C4-2B (cell line): ENCODE data around the gene CCDC92B.
"Not testable (repeated sequence)": the region's sequence is repeated elsewhere in the genome, so short reads cannot be mapped to it uniquely, and the experiment has no call there.

Experiments
- H3K27ac ChIP-seq: fragments of 450-650 bp; 2 replicates; pipeline ENCODE4 v1.5.1; 2017
- ZFX ChIP-seq: fragments of 450-650 bp; IDR thresholded peaks from 2 replicates; pipeline ENCODE4 v1.6.1; 2017
- TF ChIP-seq, protein P1 (sequence below): fragments of 450-650 bp; conservative IDR thresholded peaks from 2 replicates; pipeline ENCODE4 v1.5.1; 2017; ENCODE audit warnings: mild to moderate bottlenecking

CCDC92B gene

DNA sequence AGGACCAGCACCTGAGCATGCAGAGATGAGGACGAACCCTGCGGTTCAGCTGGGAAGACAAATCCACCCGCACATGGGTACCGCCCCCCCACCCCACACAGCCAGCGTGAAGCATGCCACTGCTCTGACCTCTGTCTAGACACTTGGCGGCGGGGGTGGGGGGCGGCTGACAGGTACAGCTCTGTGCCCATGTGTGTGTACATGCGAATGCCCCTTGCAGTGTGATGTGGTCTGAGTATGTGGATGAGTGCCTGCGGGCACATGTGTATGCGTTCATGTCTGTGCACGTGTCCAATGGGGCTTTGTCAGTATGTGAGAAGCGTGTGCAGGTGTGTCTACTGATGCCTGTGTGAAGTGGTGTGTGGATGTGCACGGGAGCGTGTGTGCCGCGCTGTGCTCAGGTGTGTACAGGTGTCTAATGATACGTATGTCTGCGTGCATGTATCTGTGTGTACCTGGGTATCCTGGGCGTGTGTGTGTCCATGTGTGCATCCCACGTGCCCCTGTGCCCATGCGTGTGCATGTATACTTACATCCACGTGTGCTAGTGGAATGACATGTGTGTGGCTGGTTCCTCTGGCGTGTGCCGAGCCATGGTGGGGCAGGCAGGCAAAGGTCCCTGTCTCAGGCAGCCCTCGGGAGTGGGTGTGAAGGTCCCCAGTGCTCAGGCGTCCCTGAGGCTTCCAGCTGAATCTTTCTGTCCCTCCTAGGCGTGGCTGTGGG, 46.1 kb upstream of the CCDC92B start:
- TF ChIP-seq, protein P1, sequence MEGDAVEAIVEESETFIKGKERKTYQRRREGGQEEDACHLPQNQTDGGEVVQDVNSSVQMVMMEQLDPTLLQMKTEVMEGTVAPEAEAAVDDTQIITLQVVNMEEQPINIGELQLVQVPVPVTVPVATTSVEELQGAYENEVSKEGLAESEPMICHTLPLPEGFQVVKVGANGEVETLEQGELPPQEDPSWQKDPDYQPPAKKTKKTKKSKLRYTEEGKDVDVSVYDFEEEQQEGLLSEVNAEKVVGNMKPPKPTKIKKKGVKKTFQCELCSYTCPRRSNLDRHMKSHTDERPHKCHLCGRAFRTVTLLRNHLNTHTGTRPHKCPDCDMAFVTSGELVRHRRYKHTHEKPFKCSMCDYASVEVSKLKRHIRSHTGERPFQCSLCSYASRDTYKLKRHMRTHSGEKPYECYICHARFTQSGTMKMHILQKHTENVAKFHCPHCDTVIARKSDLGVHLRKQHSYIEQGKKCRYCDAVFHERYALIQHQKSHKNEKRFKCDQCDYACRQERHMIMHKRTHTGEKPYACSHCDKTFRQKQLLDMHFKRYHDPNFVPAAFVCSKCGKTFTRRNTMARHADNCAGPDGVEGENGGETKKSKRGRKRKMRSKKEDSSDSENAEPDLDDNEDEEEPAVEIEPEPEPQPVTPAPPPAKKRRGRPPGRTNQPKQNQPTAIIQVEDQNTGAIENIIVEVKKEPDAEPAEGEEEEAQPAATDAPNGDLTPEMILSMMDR = no peak
- TF ChIP-seq ZFX = no peak
- H3K27ac ChIP-seq = no peak overlapping the region

DNA sequence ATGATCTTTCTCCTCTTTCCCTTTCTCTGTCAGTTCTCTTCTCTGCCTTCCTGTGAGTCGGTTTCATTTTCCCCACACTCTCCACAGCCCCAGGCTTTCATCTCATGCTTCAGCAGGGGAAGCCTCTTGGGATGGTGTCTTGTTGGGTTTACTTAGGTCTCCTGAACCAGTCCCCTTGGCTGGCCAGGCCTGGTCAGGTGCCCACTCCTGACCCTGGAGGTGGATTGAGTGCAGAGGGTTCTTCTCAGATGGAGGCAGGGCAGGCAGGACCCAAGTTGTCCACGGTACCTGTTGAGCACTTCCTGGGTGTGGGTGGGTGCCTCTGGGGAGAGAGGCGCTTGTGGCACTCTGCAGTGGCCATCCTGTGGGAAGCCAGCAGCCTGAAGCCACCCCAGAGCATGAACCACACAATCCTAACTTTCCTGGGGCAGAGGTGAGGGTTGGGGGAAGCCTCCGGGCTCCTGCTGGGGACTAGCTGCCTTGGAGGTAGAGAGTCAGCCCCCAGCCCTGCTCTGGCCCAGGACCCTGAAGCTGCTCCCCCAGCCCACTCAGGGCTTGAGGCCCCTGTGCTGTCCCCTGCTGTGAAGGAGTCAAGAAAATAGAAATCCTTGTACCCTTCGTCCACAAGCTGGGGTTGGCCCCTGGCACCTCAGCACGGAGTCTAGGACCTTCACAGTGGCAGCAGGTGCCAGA, 44.8 kb upstream of the CCDC92B start:
- H3K27ac ChIP-seq = no peak overlapping the region

DNA sequence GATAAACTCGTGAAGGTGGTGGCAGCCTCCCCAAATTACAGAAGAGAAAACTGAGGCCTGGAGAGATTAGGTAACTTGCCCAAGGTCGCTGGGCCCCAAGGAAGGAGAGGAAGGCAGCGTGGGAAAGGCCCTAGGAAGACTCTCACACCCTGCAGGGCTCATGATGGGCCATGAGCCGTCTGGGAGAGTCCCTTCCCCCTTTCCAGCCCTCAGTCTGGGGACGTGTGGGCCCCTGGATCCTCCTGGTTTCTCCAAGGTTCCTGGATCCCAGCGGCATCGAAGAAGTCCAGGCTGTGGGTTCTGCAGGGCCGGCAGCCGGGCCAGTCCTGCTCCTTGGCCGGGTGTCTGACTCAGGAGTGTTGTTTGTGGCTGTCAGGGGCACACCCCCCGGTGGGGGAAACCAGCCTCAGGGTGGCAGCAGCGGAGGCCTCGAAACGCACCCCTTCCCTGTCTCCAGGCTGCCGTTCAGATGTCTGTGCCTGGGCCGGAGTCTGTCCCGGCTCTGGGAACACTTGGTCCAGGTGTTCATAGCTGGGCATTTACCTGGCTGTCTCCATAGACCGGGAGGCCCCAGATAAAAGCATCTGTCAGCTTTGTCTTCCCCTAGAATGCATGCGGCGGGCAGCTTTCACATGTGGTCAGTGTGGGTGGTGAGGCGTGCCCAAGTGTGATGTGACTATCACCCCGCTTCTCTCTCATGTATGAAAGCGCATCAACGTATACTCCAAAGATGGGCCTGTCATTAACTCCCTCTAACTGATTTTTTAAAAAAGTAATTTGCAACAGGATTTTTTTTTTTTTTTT, 43.1 kb upstream of the CCDC92B start:
- TF ChIP-seq, protein P1 = no peak
- no peak overlapping the region for H3K27ac ChIP-seq

More for the DNA sequence above, 44.8 kb upstream of the CCDC92B start:
- TF ChIP-seq, protein P1 = no peak
- TF ChIP-seq ZFX = no peak

DNA sequence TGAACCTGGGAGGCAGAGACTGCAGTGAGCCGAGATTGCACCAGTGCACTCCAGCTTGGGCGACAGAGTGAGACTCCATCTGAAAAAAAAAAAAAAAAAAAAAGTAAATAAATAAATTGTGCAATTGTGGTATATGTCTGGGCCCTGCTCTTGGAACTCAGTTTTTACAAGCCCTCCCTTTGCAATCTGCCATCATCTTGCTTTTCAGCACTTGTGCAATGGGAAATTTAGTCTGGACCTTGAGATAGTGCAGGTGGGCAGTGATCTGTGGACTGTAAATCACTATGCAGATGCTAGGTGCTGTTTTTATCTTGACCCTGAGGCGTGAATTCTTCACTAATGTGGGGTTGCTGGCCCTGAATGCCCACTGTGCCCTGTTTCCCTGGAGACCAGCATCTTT, 40.2 kb upstream of the CCDC92B start:
- H3K27ac ChIP-seq = no peak overlapping the region
- TF ChIP-seq, protein P1 = no peak
- TF ChIP-seq ZFX = no peak

DNA sequence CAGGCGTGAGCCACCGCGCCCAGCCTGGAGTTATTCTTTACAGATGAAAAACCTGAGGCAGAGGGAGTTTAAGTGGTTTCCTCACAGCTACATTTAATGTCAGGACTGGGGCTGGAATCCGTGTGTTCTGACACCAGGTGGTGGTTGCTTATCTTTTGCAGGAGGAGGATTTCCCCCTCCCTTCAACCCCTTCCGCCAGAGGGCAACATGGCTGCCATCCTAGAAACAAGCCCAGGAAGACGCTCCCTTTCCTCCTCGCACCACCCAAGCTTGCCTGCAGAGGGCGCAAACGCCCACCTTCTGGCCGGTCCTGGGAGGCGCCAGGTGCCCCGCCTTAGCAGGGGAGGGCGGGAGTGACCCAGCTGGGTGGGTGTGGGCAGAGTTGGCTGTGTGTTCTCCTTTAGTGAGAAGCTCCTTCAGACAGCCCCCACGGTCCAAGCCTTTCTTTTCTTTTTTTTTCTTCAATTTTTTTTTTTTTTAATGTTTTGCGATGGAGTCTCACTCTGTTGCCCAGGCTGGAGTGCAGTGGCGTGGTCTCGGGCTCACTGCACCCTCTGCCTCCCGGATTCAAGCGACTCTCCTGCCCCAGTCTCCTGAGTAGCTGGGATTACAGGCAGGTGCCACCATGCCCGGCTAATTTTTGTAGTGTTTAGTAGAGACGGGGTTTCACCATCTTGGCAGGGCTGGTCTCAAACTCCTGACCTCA, 36.9 kb upstream of the CCDC92B start:
- no peak for TF ChIP-seq ZFX
- TF ChIP-seq, protein P1 = peak; percentile 96
- H3K27ac ChIP-seq = no peak overlapping the region

DNA sequence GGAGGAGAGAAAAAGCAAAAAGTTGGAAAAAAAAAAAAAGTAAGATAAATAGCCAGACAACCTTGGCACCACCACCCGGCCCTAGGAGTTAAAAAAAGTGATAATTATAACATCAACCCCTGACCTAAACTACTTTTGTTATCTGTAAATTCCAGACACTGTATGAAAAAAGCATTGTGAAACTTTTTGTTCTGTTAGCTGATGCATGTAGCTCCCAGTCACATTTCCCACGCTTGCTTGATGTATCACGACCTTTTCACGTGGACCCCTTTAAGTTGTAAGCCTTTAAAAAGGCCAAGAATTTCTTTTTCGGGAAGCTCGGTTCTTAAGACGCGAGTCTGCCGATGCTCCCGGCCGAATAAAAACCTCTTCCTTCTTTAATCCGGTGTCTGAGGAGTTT, 35.9 kb upstream of the CCDC92B start:
- H3K27ac ChIP-seq = not testable (repeated sequence)

DNA sequence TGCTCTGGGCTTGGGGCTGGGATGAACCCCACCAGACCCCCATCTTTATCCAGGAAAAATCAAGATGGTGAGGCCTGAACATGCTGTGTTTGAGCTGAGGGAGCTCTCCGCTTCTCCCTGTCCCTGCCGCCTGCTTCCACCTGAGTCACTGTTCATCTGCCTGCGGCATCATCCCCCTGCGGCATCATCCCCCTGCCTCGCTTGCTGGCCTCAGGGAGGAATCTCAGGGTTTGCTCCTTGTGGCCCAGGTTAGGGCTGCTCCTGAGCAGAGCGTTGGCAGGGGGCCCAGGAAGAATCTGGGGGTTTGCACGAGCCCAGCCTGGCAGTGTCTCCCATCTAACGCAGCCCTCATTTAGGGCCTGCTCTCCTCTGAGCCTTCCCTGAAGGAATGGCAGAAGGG, 35.4 kb upstream of the CCDC92B start:
- TF ChIP-seq ZFX = no peak
- TF ChIP-seq, protein P1 = no peak
- H3K27ac ChIP-seq = no peak overlapping the region
